Fibroblast of pulmonary artery (primary cell): ENCODE results near the gene NTNG1.
"Not testable (repeated sequence)": the region's sequence is repeated elsewhere in the genome, so short reads cannot be mapped to it uniquely, and the experiment has no call there.

Experiments
- DNase-seq: peaks from one replicate; pipeline ENCODE4 v3.0.0-alpha.2; 2010; ENCODE audit warnings: low read depth
- H3K4me3 ChIP-seq: replicated peaks from 2 replicates; pipeline ENCODE4 v1.5.1; 2011; ENCODE audit warnings: low read depth, mild to moderate bottlenecking, control low read depth, low read length, moderate library complexity
- CTCF ChIP-seq: IDR thresholded peaks from 2 replicates; pipeline ENCODE4 v1.5.1; 2011; ENCODE audit warnings: mild to moderate bottlenecking, control low read depth, low read length, inconsistent platforms; ENCODE audit errors: missing control alignments

Gene NTNG1

GRCh38 chr1:107153014-107153413 is 12.2 kb downstream of the NTNG1 start:
- H3K4me3 ChIP-seq: no peak overlapping the region
- no peak for DNase-seq
- no peak for TF ChIP-seq CTCF

- no peak for DNase-seq
- no peak for TF ChIP-seq CTCF
- no peak overlapping the region for H3K4me3 ChIP-seq
Observed at GRCh38 chr1:107158496-107158895, 17.7 kb downstream of the NTNG1 start.

- no peak for TF ChIP-seq CTCF
- H3K4me3 ChIP-seq: no peak overlapping the region
- DNase-seq: no peak
Observed at GRCh38 chr1:107158991-107159390, 18.2 kb downstream of the NTNG1 start.

GRCh38 chr1:107162745-107163144 is 21.9 kb downstream of the NTNG1 start:
- no peak overlapping the region for H3K4me3 ChIP-seq
- DNase-seq: no peak
- no peak for TF ChIP-seq CTCF

- not testable (repeated sequence) for DNase-seq, H3K4me3 ChIP-seq
Observed at GRCh38 chr1:107164901-107165300, 24.1 kb downstream of the NTNG1 start.

GRCh38 chr1:107169615-107170014 is 28.8 kb downstream of the NTNG1 start:
- DNase-seq: no peak
- H3K4me3 ChIP-seq: no peak overlapping the region
- TF ChIP-seq CTCF: no peak

GRCh38 chr1:107171333-107171732 is 30.5 kb downstream of the NTNG1 start:
- H3K4me3 ChIP-seq: no peak overlapping the region
- TF ChIP-seq CTCF: no peak
- no peak for DNase-seq
